ENCODE measurements around the gene GRK5.

GRK5 gene

DNA sequence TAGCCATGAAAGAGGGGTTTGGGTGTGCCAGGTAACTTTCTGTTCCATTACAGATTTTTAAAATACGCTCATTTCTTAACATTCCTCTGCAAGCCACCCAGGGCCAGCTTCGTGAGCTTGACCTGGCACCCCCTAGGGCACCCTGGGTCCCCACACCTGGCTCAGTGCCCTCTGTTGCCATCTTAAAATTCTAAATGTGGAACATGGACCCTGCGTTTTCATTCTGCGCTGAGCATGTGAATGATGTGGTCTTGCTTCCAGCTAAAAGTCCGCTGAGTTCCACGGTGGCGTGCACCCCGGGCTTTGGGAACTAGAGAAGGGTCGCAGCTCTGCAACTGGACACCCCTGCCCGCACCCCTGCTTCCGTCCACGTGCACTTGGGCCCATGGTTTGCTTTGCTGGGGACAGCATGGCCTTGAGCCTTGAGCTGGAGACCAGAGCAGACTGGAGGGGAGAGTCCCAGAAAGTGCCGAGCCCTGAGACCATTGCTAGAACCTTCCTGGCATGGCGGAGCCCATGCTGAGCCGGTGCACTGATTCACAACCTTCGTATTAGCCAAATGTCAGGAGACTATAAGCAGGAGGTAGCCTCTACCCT, 244.0 kb downstream of the GRK5 start:
- no peaks in the 10 kb centered on the region for H3K27me3 ChIP-seq (ENCODE audit: low read length)
- no peak overlapping the region for H2AFZ ChIP-seq (ENCODE audit: low read depth, low read length, severe bottlenecking)
- TF ChIP-seq EZH2phosphoT487 (conservative IDR thresholded peaks at IDR 0.05; ENCODE audit: low read length) (no peak), CTCF (IDR thresholded peaks at IDR 0.05; ENCODE audit: insufficient read depth, low read length, poor library complexity, severe bottlenecking) (no peak)
- no peak overlapping the region for H3K4me2 ChIP-seq (ENCODE audit: low read depth, low read length, poor library complexity, severe bottlenecking)
- no peak overlapping the region for H3K27ac ChIP-seq (ENCODE audit: low read depth, low read length)
- no peaks in the 10 kb centered on the region for H4K20me1 ChIP-seq (ENCODE audit: low read depth, low read length)
- H3K79me2 ChIP-seq (ENCODE audit: insufficient read depth, low read length): no peaks in the 10 kb centered on the region
- no peaks in the 10 kb centered on the region for H3F3A ChIP-seq (ENCODE audit: insufficient read depth)
- no peaks in the 10 kb centered on the region for H3K9me3 ChIP-seq (ENCODE audit: insufficient read depth, low read length)
- H3K4me3 ChIP-seq (ENCODE audit: insufficient read depth, low read length, poor library complexity, severe bottlenecking): no peak overlapping the region
- no peak overlapping the region for H3K9ac ChIP-seq (ENCODE audit: low read length)
- no peaks in the 10 kb centered on the region for H3K36me3 ChIP-seq (ENCODE audit: low read length)
- H3K9me2 ChIP-seq (replicated peaks; ENCODE audit: insufficient read depth, low read length): no peaks in the 10 kb centered on the region

DNA sequence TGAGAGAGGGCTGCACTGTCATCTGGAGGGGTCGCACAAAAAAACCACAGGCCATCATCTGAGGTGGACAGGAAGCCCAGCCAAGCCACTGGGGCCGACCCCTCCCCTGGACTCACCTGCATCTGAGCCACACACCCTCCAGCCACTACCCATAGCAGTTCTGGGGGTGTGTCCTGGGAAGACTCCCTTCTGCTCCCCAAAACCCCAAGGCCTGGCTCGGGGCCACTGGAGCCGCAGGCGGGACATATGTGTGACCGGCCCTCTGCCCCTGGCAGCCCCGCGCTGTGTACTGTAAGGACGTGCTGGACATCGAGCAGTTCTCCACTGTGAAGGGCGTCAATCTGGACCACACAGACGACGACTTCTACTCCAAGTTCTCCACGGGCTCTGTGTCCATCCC, 245.0 kb downstream of the GRK5 start:
- Histone ChIP-seq H3K79me2 (ENCODE audit: insufficient read depth, low read length) (no peaks in the 10 kb centered on the region), H4K20me1 (ENCODE audit: low read depth, low read length) (no peaks in the 10 kb centered on the region), H3K36me3 (ENCODE audit: low read length) (no peaks in the 10 kb centered on the region), H3K9ac (ENCODE audit: low read length) (no peak overlapping the region), H3K27me3 (ENCODE audit: low read length) (no peaks in the 10 kb centered on the region), H3F3A (ENCODE audit: insufficient read depth) (no peaks in the 10 kb centered on the region), H3K9me3 (ENCODE audit: insufficient read depth, low read length) (no peaks in the 10 kb centered on the region), H3K4me2 (ENCODE audit: low read depth, low read length, poor library complexity, severe bottlenecking) (no peak overlapping the region), H3K9me2 (replicated peaks; ENCODE audit: insufficient read depth, low read length) (no peaks in the 10 kb centered on the region), H3K4me3 (ENCODE audit: insufficient read depth, low read length, poor library complexity, severe bottlenecking) (no peak overlapping the region), H2AFZ (ENCODE audit: low read depth, low read length, severe bottlenecking) (no peak overlapping the region), H3K27ac (ENCODE audit: low read depth, low read length) (no peak overlapping the region)
- TF ChIP-seq CTCF (IDR thresholded peaks at IDR 0.05; ENCODE audit: insufficient read depth, low read length, poor library complexity, severe bottlenecking): no peak
- TF ChIP-seq EZH2phosphoT487 (conservative IDR thresholded peaks at IDR 0.05; ENCODE audit: low read length): no peak

- H3K9me3 ChIP-seq (ENCODE audit: insufficient read depth, low read length): no peaks in the 10 kb centered on the region
- H3K9ac ChIP-seq (ENCODE audit: low read length): no peak overlapping the region
- no peaks in the 10 kb centered on the region for H3K27me3 ChIP-seq (ENCODE audit: low read length)
- no peak overlapping the region for H3K4me2 ChIP-seq (ENCODE audit: low read depth, low read length, poor library complexity, severe bottlenecking)
- H3K9me2 ChIP-seq (replicated peaks; ENCODE audit: insufficient read depth, low read length): no peaks in the 10 kb centered on the region
- no peaks in the 10 kb centered on the region for H3K36me3 ChIP-seq (ENCODE audit: low read length)
- no peak overlapping the region for H2AFZ ChIP-seq (ENCODE audit: low read depth, low read length, severe bottlenecking)
- H3K79me2 ChIP-seq (ENCODE audit: insufficient read depth, low read length): no peaks in the 10 kb centered on the region
- no peaks in the 10 kb centered on the region for H4K20me1 ChIP-seq (ENCODE audit: low read depth, low read length)
- no peak overlapping the region for H3K27ac ChIP-seq (ENCODE audit: low read depth, low read length)
- no peak overlapping the region for H3K4me3 ChIP-seq (ENCODE audit: insufficient read depth, low read length, poor library complexity, severe bottlenecking)
- TF ChIP-seq EZH2phosphoT487 (conservative IDR thresholded peaks at IDR 0.05; ENCODE audit: low read length) (no peak), CTCF (IDR thresholded peaks at IDR 0.05; ENCODE audit: insufficient read depth, low read length, poor library complexity, severe bottlenecking) (no peak)
- no peaks in the 10 kb centered on the region for H3F3A ChIP-seq (ENCODE audit: insufficient read depth)
Measured at GRCh38 chr10:119453313-119453712, 245.9 kb downstream of the GRK5 start.
